Immature natural killer cell (primary cell): Measurements from ENCODE around the gene GRM8. TPM values are rescaled to one million over a fixed set of nuclear protein-coding genes. Genes with fewer than 3 reads are reported as not detected.

Experiments
- DNase-seq, 3 donors: peaks; one replicate each; pipeline ENCODE4 v3.0.0; 2022; ENCODE audit warnings: mixed read lengths in 1 of 3
- H3K27ac Mint-ChIP-seq, 6 donors: one replicate each; pipeline ENCODE4 v1.8.0; 2020; ENCODE audit warnings: mixed read lengths in 6 of 6, mild to moderate bottlenecking in 5 of 6, inconsistent platforms in 4 of 6, moderate library complexity in 3 of 6
- H3K27me3 Mint-ChIP-seq, 3 donors: one replicate each; pipeline ENCODE4 v1.8.0; 2020 to 2021; ENCODE audit warnings: low read depth in 3 of 3, mild to moderate bottlenecking in 3 of 3, mixed read lengths in 3 of 3, moderate library complexity in 3 of 3, inconsistent platforms in 1 of 3
- H3K36me3 Mint-ChIP-seq, 3 donors: one replicate each; pipeline ENCODE4 v1.8.0; 2020; ENCODE audit warnings: mixed read lengths in 3 of 3, inconsistent platforms in 2 of 3, mild to moderate bottlenecking in 2 of 3
- H3K4me1 Mint-ChIP-seq, 2 donors: one replicate each; pipeline ENCODE4 v1.8.0; 2020; ENCODE audit warnings: inconsistent platforms in 2 of 2, mild to moderate bottlenecking in 2 of 2, mixed read lengths in 2 of 2, moderate library complexity in 1 of 2
- H3K4me3 Mint-ChIP-seq, 5 donors: one replicate each; pipeline ENCODE4 v1.8.0; 2020; ENCODE audit warnings: mild to moderate bottlenecking in 5 of 5, mixed read lengths in 5 of 5, inconsistent platforms in 3 of 5, moderate library complexity in 3 of 5
- H3K9me3 Mint-ChIP-seq, 6 donors: one replicate each; pipeline ENCODE4 v1.8.0; 2020; ENCODE audit warnings: mild to moderate bottlenecking in 6 of 6, mixed read lengths in 6 of 6, inconsistent platforms in 4 of 6, moderate library complexity in 3 of 6
- polyA plus RNA-seq, 3 donors: library from polyadenylated mRNA; unstranded; fragments of 300-500 nt; fragmentation: Illumina TruSeq; gene quantifications; one replicate each; pipeline ENCODE4 v1.2.3, GENCODE V29; 2021

Gene GRM8
- polyA plus RNA-seq, 3 donors from 2014 or later, result not detected

- Mint-ChIP-seq H3K27me3 (peaks cover 0 to 5% (median 0%) of the 10 kb centered on the region in 3 donors), H3K9me3 (peaks cover 0 to 4% (median under 1%) of the 10 kb centered on the region in 6 donors), H3K4me3 (no peak overlapping the region), H3K36me3 (no peaks in the 10 kb centered on the region), H3K4me1 (no peaks in the 10 kb centered on the region), H3K27ac (no peak overlapping the region)
- DNase-seq, result no peak
Observed at GRCh38 chr7:127153315-127153714, 99.4 kb downstream of the GRM8 start.

- peaks cover 0 to 5% (median 0%) of the 10 kb centered on the region in 3 donors for H3K27me3 Mint-ChIP-seq
- H3K4me1 Mint-ChIP-seq, result no peaks in the 10 kb centered on the region
- no peak for DNase-seq
- H3K36me3 Mint-ChIP-seq, result no peaks in the 10 kb centered on the region
- H3K27ac Mint-ChIP-seq, result no peak overlapping the region
- peaks cover 0 to 4% (median under 1%) of the 10 kb centered on the region in 6 donors for H3K9me3 Mint-ChIP-seq
- H3K4me3 Mint-ChIP-seq, result no peak overlapping the region
Observed at GRCh38 chr7:127152423-127152822, 100.3 kb downstream of the GRM8 start.

- no peak overlapping the region for H3K27ac Mint-ChIP-seq
- H3K9me3 Mint-ChIP-seq, result peaks cover 0 to 4% (median under 1%) of the 10 kb centered on the region in 6 donors
Observed at GRCh38 chr7:127151379-127151778, 101.4 kb downstream of the GRM8 start.

GRCh38 chr7:127150543-127150942 is 102.2 kb downstream of the GRM8 start:
- Mint-ChIP-seq H3K4me1 (no peaks in the 10 kb centered on the region), H3K27ac (no peak overlapping the region), H3K36me3 (no peaks in the 10 kb centered on the region), H3K9me3 (peaks cover 0 to 3% (median under 1%) of the 10 kb centered on the region in 6 donors), H3K4me3 (no peak overlapping the region), H3K27me3 (peaks cover 0 to 4% (median 0%) of the 10 kb centered on the region in 3 donors)
- DNase-seq, result no peak

More at GRCh38 chr7:127151379-127151778, 101.4 kb downstream of the GRM8 start:
- H3K27me3 Mint-ChIP-seq, result peaks cover 0 to 4% (median 0%) of the 10 kb centered on the region in 3 donors
- H3K36me3 Mint-ChIP-seq, result no peaks in the 10 kb centered on the region
- no peak for DNase-seq
- no peak overlapping the region for H3K4me3 Mint-ChIP-seq
- H3K4me1 Mint-ChIP-seq, result no peaks in the 10 kb centered on the region

GRCh38 chr7:127146746-127147536 is 105.8 kb downstream of the GRM8 start:
- Mint-ChIP-seq H3K36me3 (no peaks in the 10 kb centered on the region), H3K27me3 (peaks cover 0 to 4% (median 4%) of the 10 kb centered on the region in 3 donors), H3K4me1 (no peaks in the 10 kb centered on the region), H3K9me3 (peaks cover 0 to 4% (median 0%) of the 10 kb centered on the region in 6 donors), H3K4me3 (no peak overlapping the region), H3K27ac (no peak overlapping the region)
- no peak for DNase-seq

- Mint-ChIP-seq H3K36me3 (no peaks in the 10 kb centered on the region), H3K27me3 (peaks cover 0 to 2% (median 2%) of the 10 kb centered on the region in 3 donors), H3K27ac (no peak overlapping the region), H3K4me3 (no peak overlapping the region), H3K4me1 (no peaks in the 10 kb centered on the region), H3K9me3 (no peaks in the 10 kb centered on the region)
- no peak for DNase-seq
Observed at GRCh38 chr7:127137146-127137545, 115.6 kb downstream of the GRM8 start.

GRCh38 chr7:127135871-127136485 is 116.8 kb downstream of the GRM8 start:
- no peak overlapping the region for H3K27ac Mint-ChIP-seq
- H3K4me1 Mint-ChIP-seq, result no peaks in the 10 kb centered on the region
- H3K36me3 Mint-ChIP-seq, result no peaks in the 10 kb centered on the region
- H3K27me3 Mint-ChIP-seq, result peaks cover 0 to 2% (median 2%) of the 10 kb centered on the region in 3 donors
- H3K9me3 Mint-ChIP-seq, result no peaks in the 10 kb centered on the region
- H3K4me3 Mint-ChIP-seq, result no peak overlapping the region
- no peak for DNase-seq

- no peak for DNase-seq
- Mint-ChIP-seq H3K27ac (no peak overlapping the region), H3K4me3 (no peak overlapping the region), H3K4me1 (no peaks in the 10 kb centered on the region), H3K27me3 (peaks cover 0 to 3% (median 0%) of the 10 kb centered on the region in 3 donors), H3K9me3 (peaks cover 0 to 5% (median 1%) of the 10 kb centered on the region in 6 donors), H3K36me3 (no peaks in the 10 kb centered on the region)
Observed at GRCh38 chr7:127123220-127123619, 129.5 kb downstream of the GRM8 start.

GRCh38 chr7:127119517-127119916 is 133.2 kb downstream of the GRM8 start:
- Mint-ChIP-seq H3K9me3 (peaks cover 0 to 4% (median under 1%) of the 10 kb centered on the region in 6 donors), H3K4me1 (no peaks in the 10 kb centered on the region), H3K4me3 (no peak overlapping the region), H3K27me3 (peaks cover 0 to 3% (median 0%) of the 10 kb centered on the region in 3 donors), H3K36me3 (no peaks in the 10 kb centered on the region), H3K27ac (no peak overlapping the region)
- no peak for DNase-seq

- Mint-ChIP-seq H3K9me3 (peaks cover 0 to 16% (median 4%) of the 10 kb centered on the region in 6 donors), H3K4me3 (no peak overlapping the region), H3K36me3 (no peaks in the 10 kb centered on the region), H3K27me3 (peaks cover 0 to 2% (median 2%) of the 10 kb centered on the region in 3 donors), H3K27ac (no peak overlapping the region), H3K4me1 (no peaks in the 10 kb centered on the region)
- DNase-seq, result no peak
Observed at GRCh38 chr7:127114742-127115265, 137.9 kb downstream of the GRM8 start.

GRCh38 chr7:127107601-127108007 is 145.1 kb downstream of the GRM8 start:
- Mint-ChIP-seq H3K9me3 (peaks cover 0 to 31% (median 8%) of the 10 kb centered on the region in 6 donors), H3K4me1 (no peaks in the 10 kb centered on the region), H3K27me3 (peaks cover 0 to 3% (median 2%) of the 10 kb centered on the region in 3 donors), H3K27ac (no peak overlapping the region), H3K4me3 (no peak overlapping the region), H3K36me3 (peaks cover 0 to 4% (median 0%) of the 10 kb centered on the region in 3 donors)
- DNase-seq, result peak; percentile 0 to 17 (median 2)

- Mint-ChIP-seq H3K27ac (no peak overlapping the region), H3K36me3 (no peaks in the 10 kb centered on the region), H3K9me3 (peaks cover 0 to 2% (median 0%) of the 10 kb centered on the region in 6 donors), H3K4me3 (no peak overlapping the region), H3K27me3 (peaks cover 0 to 4% (median 3%) of the 10 kb centered on the region in 3 donors), H3K4me1 (no peaks in the 10 kb centered on the region)
- DNase-seq, result no peak
Observed at GRCh38 chr7:127093340-127093739, 159.4 kb downstream of the GRM8 start.

- Mint-ChIP-seq H3K27ac (no peak overlapping the region), H3K4me3 (no peak overlapping the region), H3K36me3 (no peaks in the 10 kb centered on the region), H3K4me1 (no peaks in the 10 kb centered on the region), H3K9me3 (peaks cover 0 to 2% (median 0%) of the 10 kb centered on the region in 6 donors), H3K27me3 (peaks cover 0 to 4% (median 0%) of the 10 kb centered on the region in 3 donors)
- DNase-seq, result no peak
Observed at GRCh38 chr7:127091620-127092019, 161.1 kb downstream of the GRM8 start.

GRCh38 chr7:127089146-127089545 is 163.6 kb downstream of the GRM8 start:
- Mint-ChIP-seq H3K4me3 (no peak overlapping the region), H3K4me1 (no peaks in the 10 kb centered on the region), H3K36me3 (no peaks in the 10 kb centered on the region), H3K27me3 (peaks cover 0 to 4% (median 0%) of the 10 kb centered on the region in 3 donors), H3K9me3 (peaks cover 0 to 4% (median 0%) of the 10 kb centered on the region in 6 donors), H3K27ac (no peak overlapping the region)
- no peak for DNase-seq
